Gastroesophageal sphincter (tissue), 4 donors: ENCODE measurements around the gene TM4SF1. TPM values are rescaled to one million over a fixed set of nuclear protein-coding genes. Genes with fewer than 3 reads are reported as not detected.
A peak's percentile ranks its signal among the peaks of the same experiment; 100 is the strongest.

Source experiments
- ATAC-seq: fragments of 150-250 bp; one replicate; pipeline ENCODE4 v1.9.1; 2016; ENCODE audit warnings: mild to moderate bottlenecking, moderate library complexity
- H3K27ac ChIP-seq, 4 donors: fragments of 200-600 bp; sonication (generic) in 3 of 4; 1 replicate in 3 of 4; 2 replicates in 1 of 4; pipeline ENCODE4 v1.5.1; 2016 to 2019
- H3K27me3 ChIP-seq: fragments of 200-600 bp; sonication (generic); one replicate; pipeline ENCODE4 v1.5.1; 2019
- H3K36me3 ChIP-seq, 2 donors: fragments of 200-600 bp; sonication (generic); one replicate each; pipeline ENCODE4 v1.5.1; 2019; ENCODE audit warnings: control low read depth in 1 of 2
- H3K4me1 ChIP-seq, 3 donors: fragments of 200-600 bp; sonication (generic); 1 replicate in 2 of 3; 2 replicates in 1 of 3; pipeline ENCODE4 v1.5.1; 2016 to 2019; ENCODE audit warnings: control low read depth in 2 of 3
- H3K4me3 ChIP-seq, 2 donors: fragments of 200-600 bp; sonication (generic); one replicate each; pipeline ENCODE4 v1.5.1; 2019; ENCODE audit warnings: mild to moderate bottlenecking in 1 of 2, moderate library complexity in 1 of 2
- H3K9me3 ChIP-seq, 3 donors: fragments of 200-600 bp; sonication (generic); one replicate each; pipeline ENCODE4 v1.5.1; 2017 to 2019; ENCODE audit warnings: control low read depth in 2 of 3
- EP300 ChIP-seq: sonication (generic); formaldehyde crosslinking; IDR thresholded peaks from one replicate; pipeline ENCODE4 v1.6.1; 2017; ENCODE audit warnings: antibody characterized with exemption, mild to moderate bottlenecking
- POLR2A ChIP-seq, 2 donors: fragments of 450-650 bp; IDR thresholded peaks; one replicate each; pipeline ENCODE4 v1.6.1; 2017; ENCODE audit warnings: antibody characterized with exemption in 2 of 2, mild to moderate bottlenecking in 2 of 2, moderate library complexity in 1 of 2
- POLR2AphosphoS5 ChIP-seq: sonication (generic); formaldehyde crosslinking; IDR thresholded peaks from one replicate; pipeline ENCODE4 v1.6.1; 2017; ENCODE audit warnings: antibody characterized with exemption
- WGBS, 2 donors: methylation state at CpG; one replicate each; pipeline ENCODE4 v1.1.5; 2018; ENCODE audit warnings: low coverage in 1 of 2; 5-methylcytosine and 5-hydroxymethylcytosine counted together
- total RNA-seq, 4 donors: library from RNA; depleted of rRNA; stranded (reverse); fragments of >200 nt; gene quantifications; one replicate each; pipeline ENCODE4 v1.1.0, GENCODE V29; 2016
- TF ChIP-seq, protein P1 (sequence below), 4 experiments: fragments of 200-600 bp in 2 of 4; fragments of 450-650 bp in 2 of 4; sonication (generic) in 1 of 4; IDR thresholded peaks; one replicate each; pipeline ENCODE4 v1.5.1; 2017 to 2019; ENCODE audit warnings: antibody characterized with exemption in 4 of 4, mild to moderate bottlenecking in 2 of 4, moderate library complexity in 2 of 4

The TM4SF1 gene, protein sequence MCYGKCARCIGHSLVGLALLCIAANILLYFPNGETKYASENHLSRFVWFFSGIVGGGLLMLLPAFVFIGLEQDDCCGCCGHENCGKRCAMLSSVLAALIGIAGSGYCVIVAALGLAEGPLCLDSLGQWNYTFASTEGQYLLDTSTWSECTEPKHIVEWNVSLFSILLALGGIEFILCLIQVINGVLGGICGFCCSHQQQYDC
- total RNA-seq: 100 to 1,000 TPM in 1 of 4 donors, 10 to 100 TPM in 3; 20.9 to 128 (median 71.9) TPM

DNA sequence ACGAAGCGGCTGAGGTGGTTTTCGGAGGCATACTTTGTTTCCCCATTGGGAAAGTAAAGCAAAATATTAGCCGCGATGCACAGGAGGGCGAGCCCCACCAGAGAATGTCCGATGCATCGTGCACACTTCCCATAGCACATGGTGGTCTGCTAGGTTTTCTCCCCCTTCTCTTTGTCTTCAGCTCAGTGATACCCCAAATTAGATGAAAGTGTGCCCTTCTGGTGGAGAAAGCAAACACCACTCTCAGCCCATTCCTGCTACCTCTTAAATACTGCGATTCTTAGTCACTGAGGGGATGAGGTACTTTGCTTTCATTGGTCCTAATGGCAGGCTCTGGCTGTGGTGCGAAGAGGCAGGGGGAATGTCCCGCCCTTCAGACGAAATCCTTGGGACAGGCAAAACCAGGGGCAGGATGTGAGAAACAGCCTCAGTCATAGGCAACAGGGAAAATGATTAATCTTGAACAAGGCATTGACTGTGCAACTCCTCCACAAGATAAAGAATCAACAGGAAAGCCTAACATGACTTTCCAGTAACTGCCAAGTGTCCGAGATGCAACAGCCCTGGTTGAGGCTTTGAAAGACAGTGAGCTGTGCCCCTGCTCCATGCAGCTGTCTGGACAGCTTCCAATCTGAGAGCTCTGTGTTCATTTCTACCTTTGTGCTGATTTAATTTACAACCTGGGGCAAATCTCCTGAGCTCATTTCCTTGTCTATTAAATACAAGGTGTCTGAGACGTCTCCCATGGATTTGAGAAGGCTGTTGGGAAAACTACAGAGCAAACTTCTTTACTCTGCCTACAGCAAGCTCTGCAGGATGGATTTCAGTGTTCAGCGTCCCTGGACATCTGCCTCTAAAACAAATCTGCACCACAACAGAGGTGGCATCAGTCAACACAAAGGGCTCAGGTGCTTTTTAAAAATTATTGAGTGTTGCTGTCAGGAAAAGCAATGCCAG lies at the start of gene TM4SF1:
TSS of gene TM4SF1 (minus strand) at position 242 of the 957 bp plus-strand sequence. CDS start at position 140, 102 bp downstream.
- Histone ChIP-seq H3K27ac (peak within 1 kb of the TSS; percentile 47 to 81 (median 66)), H3K36me3 (no peaks in the 10 kb centered on the region), H3K4me3 (peak within 1 kb of the TSS; percentile 23 to 43), H3K27me3 (no peaks in the 10 kb centered on the region), H3K4me1 (peaks cover 0 to 27% (median 5%) of the 10 kb centered on the region in 3 donors), H3K9me3 (no peaks in the 10 kb centered on the region)
- WGBS, 2 donors: 44 to 52% methylated on average over 11 to 14 of the region's 15 CpGs
- TF ChIP-seq POLR2AphosphoS5: no peak
- TF ChIP-seq, protein P1, sequence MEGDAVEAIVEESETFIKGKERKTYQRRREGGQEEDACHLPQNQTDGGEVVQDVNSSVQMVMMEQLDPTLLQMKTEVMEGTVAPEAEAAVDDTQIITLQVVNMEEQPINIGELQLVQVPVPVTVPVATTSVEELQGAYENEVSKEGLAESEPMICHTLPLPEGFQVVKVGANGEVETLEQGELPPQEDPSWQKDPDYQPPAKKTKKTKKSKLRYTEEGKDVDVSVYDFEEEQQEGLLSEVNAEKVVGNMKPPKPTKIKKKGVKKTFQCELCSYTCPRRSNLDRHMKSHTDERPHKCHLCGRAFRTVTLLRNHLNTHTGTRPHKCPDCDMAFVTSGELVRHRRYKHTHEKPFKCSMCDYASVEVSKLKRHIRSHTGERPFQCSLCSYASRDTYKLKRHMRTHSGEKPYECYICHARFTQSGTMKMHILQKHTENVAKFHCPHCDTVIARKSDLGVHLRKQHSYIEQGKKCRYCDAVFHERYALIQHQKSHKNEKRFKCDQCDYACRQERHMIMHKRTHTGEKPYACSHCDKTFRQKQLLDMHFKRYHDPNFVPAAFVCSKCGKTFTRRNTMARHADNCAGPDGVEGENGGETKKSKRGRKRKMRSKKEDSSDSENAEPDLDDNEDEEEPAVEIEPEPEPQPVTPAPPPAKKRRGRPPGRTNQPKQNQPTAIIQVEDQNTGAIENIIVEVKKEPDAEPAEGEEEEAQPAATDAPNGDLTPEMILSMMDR (IDR thresholded peaks at IDR 0.05): no peak
- no peak for TF ChIP-seq EP300
- TF ChIP-seq POLR2A (IDR thresholded peaks at IDR 0.05): peak; percentile 35 to 36
- ATAC-seq: peak; percentile 78

DNA sequence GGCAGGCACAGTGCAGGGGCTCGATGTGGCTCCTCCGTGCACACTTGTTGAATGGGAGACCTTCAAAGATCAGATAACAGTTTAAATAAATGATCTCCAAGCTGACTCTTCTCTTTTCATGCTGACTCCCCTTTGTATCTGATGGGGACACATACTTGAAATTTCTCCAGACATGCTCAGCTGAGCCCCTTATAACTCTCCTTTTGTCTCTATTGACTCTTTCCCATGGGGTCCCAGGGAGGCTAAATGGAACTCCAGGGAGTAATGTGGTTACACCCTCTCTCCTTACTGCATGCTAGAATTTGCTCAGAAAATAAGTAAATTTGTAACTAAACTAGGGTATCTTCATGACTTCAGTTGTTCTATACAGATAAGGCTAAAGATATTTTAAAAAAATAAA lies 48.9 kb upstream of the TM4SF1 start:
- H3K4me3 ChIP-seq: no peak overlapping the region
- ATAC-seq: no peak
- no peak overlapping the region for H3K27ac ChIP-seq
- no peaks in the 10 kb centered on the region for H3K27me3 ChIP-seq
- no peaks in the 10 kb centered on the region for H3K4me1 ChIP-seq
- TF ChIP-seq POLR2A (IDR thresholded peaks at IDR 0.05) (no peak), EP300 (no peak), POLR2AphosphoS5 (no peak)
- TF ChIP-seq, protein P1 (IDR thresholded peaks at IDR 0.05): no peak
- H3K9me3 ChIP-seq: no peaks in the 10 kb centered on the region
- no peaks in the 10 kb centered on the region for H3K36me3 ChIP-seq
- WGBS, 2 donors: 59 to 68% methylated on average over 2 of the region's 2 CpGs

DNA sequence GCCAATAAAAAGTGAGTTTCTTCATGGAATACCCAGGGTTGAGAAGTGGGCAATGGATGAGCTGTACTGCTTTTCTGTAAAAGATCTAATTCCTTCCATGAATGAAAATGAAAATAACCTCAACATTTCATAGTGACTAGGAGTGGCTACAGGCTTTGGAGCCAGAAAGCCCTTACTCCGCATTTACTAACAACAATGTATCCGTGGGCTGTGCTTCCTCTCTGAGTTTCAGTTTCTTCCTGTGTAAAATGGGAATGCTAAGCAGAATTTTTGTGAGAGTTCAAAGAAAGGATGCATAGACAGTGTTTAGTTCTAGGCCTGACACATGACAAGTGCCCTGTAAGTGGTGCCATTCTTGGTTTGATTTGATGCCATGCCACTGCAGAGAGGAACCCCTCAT lies 47.5 kb upstream of the TM4SF1 start:
- Histone ChIP-seq H3K27ac (no peak overlapping the region), H3K4me1 (no peaks in the 10 kb centered on the region), H3K36me3 (no peaks in the 10 kb centered on the region), H3K4me3 (no peak overlapping the region), H3K9me3 (no peaks in the 10 kb centered on the region), H3K27me3 (no peaks in the 10 kb centered on the region)
- no peak for TF ChIP-seq EP300
- TF ChIP-seq POLR2AphosphoS5: no peak
- TF ChIP-seq POLR2A (IDR thresholded peaks at IDR 0.05): no peak
- TF ChIP-seq, protein P1 (IDR thresholded peaks at IDR 0.05): no peak
- 78 to 86% methylated on average over 1 to 2 of the region's 2 CpGs for WGBS, 2 donors
- ATAC-seq: peak; percentile 34

DNA sequence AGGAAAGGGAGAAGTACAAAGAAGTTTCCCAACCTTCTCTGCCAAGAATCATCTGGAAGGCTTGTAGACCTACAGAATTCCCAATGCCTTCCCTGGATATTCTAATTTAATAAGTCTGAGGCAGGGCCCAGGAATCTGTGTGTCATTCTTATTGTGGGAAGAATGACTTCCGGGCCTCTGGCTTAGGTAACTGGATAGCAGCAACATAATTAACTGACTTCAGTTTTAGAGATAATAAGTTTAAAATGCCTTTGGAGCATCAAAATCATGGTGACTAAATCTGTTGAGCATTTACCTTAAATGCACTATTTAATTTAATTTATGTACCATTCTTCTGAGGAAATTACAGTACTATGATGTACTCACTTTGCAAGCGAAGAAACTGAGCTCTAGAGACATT lies 44.3 kb upstream of the TM4SF1 start:
- no peaks in the 10 kb centered on the region for H3K9me3 ChIP-seq
- no peaks in the 10 kb centered on the region for H3K4me1 ChIP-seq
- no peaks in the 10 kb centered on the region for H3K36me3 ChIP-seq
- H3K4me3 ChIP-seq: no peak overlapping the region
- H3K27me3 ChIP-seq: no peaks in the 10 kb centered on the region
- ATAC-seq: no peak
- 96 to 97% methylated on average over 2 of the region's 2 CpGs for WGBS, 2 donors
- H3K27ac ChIP-seq: no peak overlapping the region
- TF ChIP-seq POLR2AphosphoS5 (no peak), EP300 (no peak), POLR2A (IDR thresholded peaks at IDR 0.05) (no peak)
- TF ChIP-seq, protein P1 (IDR thresholded peaks at IDR 0.05): no peak
